CD4-positive, alpha-beta T cell treated with Interleukin-10 for 1 hour (primary cell): ENCODE data around the gene FLG2.
"Not testable (repeated sequence)": the region's sequence is repeated elsewhere in the genome, so short reads cannot be mapped to it uniquely, and the experiment has no call there.

Experiments used
- DNase-seq: peaks from one replicate; pipeline ENCODE4 v3.0.0-alpha.2; 2020

FLG2 gene

DNA sequence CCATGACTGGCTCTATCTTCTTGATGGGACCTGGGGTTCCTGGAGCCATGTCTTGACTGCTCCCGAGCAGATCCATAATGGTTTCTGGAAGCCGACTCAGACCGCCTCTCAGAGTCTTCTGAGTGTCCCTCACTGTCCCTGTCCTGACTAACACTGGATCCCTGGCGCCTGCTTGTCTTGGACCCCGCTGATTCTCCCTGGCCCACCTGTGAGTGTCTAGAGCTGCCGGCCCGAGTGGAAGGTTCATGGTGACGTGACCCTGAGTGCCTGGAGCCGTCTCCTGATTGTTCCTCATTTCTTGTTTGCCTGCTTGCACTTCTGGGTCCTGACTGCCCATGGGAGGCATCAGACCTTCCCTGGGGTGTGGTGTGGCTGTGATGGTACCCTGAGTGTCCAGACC lies 49.9 kb downstream of the FLG2 start:
- no peak for DNase-seq

- DNase-seq = not testable (repeated sequence)
Measured at GRCh38 chr1:152309320-152309901, 50.4 kb downstream of the FLG2 start.

- DNase-seq = not testable (repeated sequence)
Measured at GRCh38 chr1:152308758-152309157, 51.0 kb downstream of the FLG2 start.

GRCh38 chr1:152307970-152308369 lies 51.8 kb downstream of the FLG2 start:
- not testable (repeated sequence) for DNase-seq

- DNase-seq = not testable (repeated sequence)
Measured at GRCh38 chr1:152306123-152306522, 53.7 kb downstream of the FLG2 start.

DNA sequence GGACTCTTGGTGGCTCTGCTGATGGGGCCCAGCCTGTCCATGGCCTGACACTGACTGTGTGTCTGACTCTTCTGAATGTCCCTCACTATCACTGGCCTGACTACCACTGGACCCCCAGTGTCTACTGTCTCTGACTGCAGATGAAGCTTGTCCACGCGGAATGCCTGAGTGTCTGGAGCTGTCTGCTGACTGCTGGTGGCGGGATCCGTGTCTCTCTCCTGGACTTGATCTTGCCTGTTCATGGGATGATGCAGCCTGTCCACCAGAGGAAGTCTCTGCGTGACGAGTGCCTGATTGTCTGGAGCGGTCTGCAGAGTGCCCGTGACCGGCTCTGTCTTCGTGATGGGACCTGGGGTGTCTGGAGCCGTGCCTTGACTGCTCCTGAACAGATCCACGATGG lies 55.0 kb downstream of the FLG2 start:
- not testable (repeated sequence) for DNase-seq

- not testable (repeated sequence) for DNase-seq
Measured at GRCh38 chr1:152303139-152303872, 56.5 kb downstream of the FLG2 start.
